Measurements from ENCODE around the gene DDAH1.

GRCh38 chr1:85322655-85323054 is 142.3 kb downstream of the DDAH1 start:
- TF ChIP-seq, protein P1, sequence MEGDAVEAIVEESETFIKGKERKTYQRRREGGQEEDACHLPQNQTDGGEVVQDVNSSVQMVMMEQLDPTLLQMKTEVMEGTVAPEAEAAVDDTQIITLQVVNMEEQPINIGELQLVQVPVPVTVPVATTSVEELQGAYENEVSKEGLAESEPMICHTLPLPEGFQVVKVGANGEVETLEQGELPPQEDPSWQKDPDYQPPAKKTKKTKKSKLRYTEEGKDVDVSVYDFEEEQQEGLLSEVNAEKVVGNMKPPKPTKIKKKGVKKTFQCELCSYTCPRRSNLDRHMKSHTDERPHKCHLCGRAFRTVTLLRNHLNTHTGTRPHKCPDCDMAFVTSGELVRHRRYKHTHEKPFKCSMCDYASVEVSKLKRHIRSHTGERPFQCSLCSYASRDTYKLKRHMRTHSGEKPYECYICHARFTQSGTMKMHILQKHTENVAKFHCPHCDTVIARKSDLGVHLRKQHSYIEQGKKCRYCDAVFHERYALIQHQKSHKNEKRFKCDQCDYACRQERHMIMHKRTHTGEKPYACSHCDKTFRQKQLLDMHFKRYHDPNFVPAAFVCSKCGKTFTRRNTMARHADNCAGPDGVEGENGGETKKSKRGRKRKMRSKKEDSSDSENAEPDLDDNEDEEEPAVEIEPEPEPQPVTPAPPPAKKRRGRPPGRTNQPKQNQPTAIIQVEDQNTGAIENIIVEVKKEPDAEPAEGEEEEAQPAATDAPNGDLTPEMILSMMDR (IDR thresholded peaks at IDR 0.05), result no peak
- TF ChIP-seq POLR2AphosphoS5 (IDR thresholded peaks at IDR 0.05) (no peak), POLR2A (IDR thresholded peaks at IDR 0.05) (no peak)

Measured in breast epithelium (tissue), 3 donors.